ENCODE results near the gene PTPRK.

PTPRK gene

GRCh38 chr6:128186729-128187128 is 333.7 kb downstream of the PTPRK start:
- no peak for DNase-seq (ENCODE audit: low spot score)

- DNase-seq (ENCODE audit: low spot score): no peak
Observed at GRCh38 chr6:128179876-128180438, 340.4 kb downstream of the PTPRK start.

- DNase-seq (ENCODE audit: low spot score): no peak
Observed at GRCh38 chr6:128174724-128175123, 345.7 kb downstream of the PTPRK start.

GRCh38 chr6:128172752-128173682 is 347.4 kb downstream of the PTPRK start:
- no peak for DNase-seq (ENCODE audit: low spot score)

GRCh38 chr6:128172081-128172480 is 348.3 kb downstream of the PTPRK start:
- DNase-seq (ENCODE audit: low spot score): no peak

GRCh38 chr6:128171182-128171581 is 349.2 kb downstream of the PTPRK start:
- no peak for DNase-seq (ENCODE audit: low spot score)

GRCh38 chr6:128168244-128168643 is 352.2 kb downstream of the PTPRK start:
- DNase-seq (ENCODE audit: low spot score): no peak

- DNase-seq (ENCODE audit: low spot score): no peak
Observed at GRCh38 chr6:128167552-128167951, 352.8 kb downstream of the PTPRK start.

GRCh38 chr6:128164254-128164653 is 356.1 kb downstream of the PTPRK start:
- no peak for DNase-seq (ENCODE audit: low spot score)

- DNase-seq (ENCODE audit: low spot score): no peak
Observed at GRCh38 chr6:128162423-128162822, 358.0 kb downstream of the PTPRK start.

- DNase-seq (ENCODE audit: low spot score): no peak
Observed at GRCh38 chr6:128161839-128162238, 358.6 kb downstream of the PTPRK start.

- no peak for DNase-seq (ENCODE audit: low spot score)
Observed at GRCh38 chr6:128161263-128161662, 359.1 kb downstream of the PTPRK start.

- no peak for DNase-seq (ENCODE audit: low spot score)
Observed at GRCh38 chr6:128158496-128158895, 361.9 kb downstream of the PTPRK start.

- no peak for DNase-seq (ENCODE audit: low spot score)
Observed at GRCh38 chr6:128156321-128157111, 363.9 kb downstream of the PTPRK start.

GRCh38 chr6:128155826-128156225 is 364.6 kb downstream of the PTPRK start:
- no peak for DNase-seq (ENCODE audit: low spot score)

- no peak for DNase-seq (ENCODE audit: low spot score)
Observed at GRCh38 chr6:128152551-128152950, 367.8 kb downstream of the PTPRK start.

- DNase-seq (ENCODE audit: low spot score): no peak
Observed at GRCh38 chr6:128150376-128150775, 370.0 kb downstream of the PTPRK start.

GRCh38 chr6:128149796-128150195 is 370.6 kb downstream of the PTPRK start:
- DNase-seq (ENCODE audit: low spot score): no peak

- no peak for DNase-seq (ENCODE audit: low spot score)
Observed at GRCh38 chr6:128144320-128144719, 376.1 kb downstream of the PTPRK start.

GRCh38 chr6:128141932-128142331 is 378.5 kb downstream of the PTPRK start:
- no peak for DNase-seq (ENCODE audit: low spot score)

- no peak for DNase-seq (ENCODE audit: low spot score)
Observed at GRCh38 chr6:128139519-128139918, 380.9 kb downstream of the PTPRK start.

- DNase-seq (ENCODE audit: low spot score): no peak
Observed at GRCh38 chr6:128138694-128139093, 381.7 kb downstream of the PTPRK start.

GRCh38 chr6:128135325-128135724 is 385.1 kb downstream of the PTPRK start:
- no peak for DNase-seq (ENCODE audit: low spot score)

All from hematopoietic multipotent progenitor cell treated with erythropoietin and hydrocortisone succinate and interleukin-3 and kit ligand, for 15 days (in vitro differentiated cells).